H1 (cell line): ENCODE measurements around the gene CXCL12. TPM values are rescaled to one million over a fixed set of nuclear protein-coding genes. Genes with fewer than 3 reads are reported as not detected.

Experiments used
- CHD1 ChIP-seq: IDR thresholded peaks from 2 replicates; pipeline ENCODE4 v1.6.1; 2012; ENCODE audit warnings: low read depth, low read length, improper control_type of control experiment
- CREB1 ChIP-seq: IDR thresholded peaks from 2 replicates; pipeline ENCODE4 v1.6.1; 2012; ENCODE audit warnings: inconsistent platforms
- GTF2F1 ChIP-seq: IDR thresholded peaks from 2 replicates; pipeline ENCODE4 v1.6.1; 2012; ENCODE audit warnings: low read depth, low read length, improper control_type of control experiment, borderline replicate concordance
- RFX5 ChIP-seq: IDR thresholded peaks from 2 replicates; pipeline ENCODE4 v1.6.1; 2011; ENCODE audit warnings: low read depth, low read length, improper control_type of control experiment, borderline replicate concordance
- TAF1 ChIP-seq: IDR thresholded peaks from 2 replicates; pipeline ENCODE4 v1.6.1; 2011; ENCODE audit warnings: mild to moderate bottlenecking, low read depth, low read length
- TAF7 ChIP-seq: optimal IDR thresholded peaks from 2 replicates; pipeline ENCODE3; 2011; ENCODE audit warnings: low read depth, mild to moderate bottlenecking, inconsistent platforms, low read length, moderate library complexity, borderline replicate concordance
- TEAD4 ChIP-seq: IDR thresholded peaks from 2 replicates; pipeline ENCODE4 v1.6.1; 2012; ENCODE audit warnings: low read depth, low read length, inconsistent platforms, mixed read lengths
- YY1 ChIP-seq: IDR thresholded peaks from 2 replicates; pipeline ENCODE4 v1.6.1; 2011; ENCODE audit warnings: low read depth, mild to moderate bottlenecking, low read length
- polyA plus RNA-seq, 7 experiments: library from polyadenylated mRNA; depleted of rRNA in 3 of 7; stranded (reverse) in 5 of 7; unstranded in 2 of 7; fragments of >200 nt in 5 of 7; fragments of 200-250 nt in 2 of 7; gene quantifications; 1 replicate in 5 of 7; 2 replicates in 1 of 7; 4 replicates in 1 of 7; pipeline versions ENCODE4 v1.2.1 to v1.2.3, GENCODE V29; 2011 to 2013; ENCODE audit warnings: missing spikeins in 2 of 7, mixed read lengths in 2 of 7
- total RNA-seq: library from RNA; stranded (reverse); fragmentation: NEBNext Ultra II Directional; extraction: Animal tissue kit (Norgen Biotek cat#: 25700); gene quantifications from 2 replicates; pipeline ENCODE4 v1.2.1, GENCODE V29; 2021

Gene CXCL12
- total and polyA plus RNA-seq, 2 of the 8 experiments (the other 6 are each of a cell fraction or from before 2014, with no cell fraction given), result 51.4 to 53.8 TPM

- TF ChIP-seq TAF1 (no peak), CHD1 (no peak), TAF7 (no peak), GTF2F1 (no peak), TEAD4 (no peak), YY1 (no peak), CREB1 (no peak), RFX5 (no peak)
Measured at GRCh38 chr10:44394696-44395381, 9.9 kb upstream of the CXCL12 start (continued).
